Uterus (tissue), 2 donors: ENCODE measurements around the gene TP53RK.

Experiments used
- POLR2A ChIP-seq, 2 donors: fragments of 450-650 bp; IDR thresholded peaks; one replicate each; pipeline ENCODE4 v1.6.1; 2016; ENCODE audit warnings: antibody characterized with exemption in 2 of 2, mild to moderate bottlenecking in 1 of 2, moderate library complexity in 1 of 2
- TF ChIP-seq, protein P1 (sequence below), 4 experiments: fragments of 200-600 bp in 2 of 4; fragments of 450-650 bp in 2 of 4; sonication (generic) in 2 of 4; IDR thresholded peaks; one replicate each; pipeline ENCODE4 v1.5.1; 2016 to 2019; ENCODE audit warnings: antibody characterized with exemption in 4 of 4, mild to moderate bottlenecking in 2 of 4, moderate library complexity in 1 of 4

DNA sequence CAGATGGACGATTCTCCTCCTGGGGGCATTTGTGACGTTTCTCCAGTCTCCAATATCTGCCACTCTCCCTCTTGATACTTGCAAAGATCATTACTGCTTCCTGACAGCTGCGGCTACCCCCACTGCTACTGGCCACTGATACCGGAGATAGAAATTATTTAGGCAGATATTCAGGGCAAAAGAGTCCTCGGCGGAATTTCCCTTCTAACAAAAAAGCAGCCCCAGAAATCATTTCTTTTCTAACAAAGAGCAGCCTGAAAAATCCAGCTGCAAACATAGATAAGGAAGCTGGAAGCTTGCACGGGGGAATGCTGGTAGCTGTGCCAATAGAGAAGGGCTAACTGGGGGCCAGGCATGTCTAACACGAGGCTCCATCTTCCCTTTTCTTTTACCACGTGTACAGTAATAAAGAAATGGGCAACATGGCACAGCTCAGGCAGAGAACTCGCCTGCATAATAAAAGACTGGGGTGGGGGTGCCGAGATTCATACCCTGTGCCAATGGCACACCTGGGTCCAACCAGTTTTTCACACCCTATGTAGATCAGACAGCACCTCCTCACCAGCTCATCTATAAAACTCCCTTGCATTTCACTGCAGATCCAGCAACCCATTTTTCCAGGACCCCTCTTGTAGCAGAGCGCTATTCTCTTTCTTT is 6.1 kb downstream of the TP53RK start:
- TF ChIP-seq, protein P1, sequence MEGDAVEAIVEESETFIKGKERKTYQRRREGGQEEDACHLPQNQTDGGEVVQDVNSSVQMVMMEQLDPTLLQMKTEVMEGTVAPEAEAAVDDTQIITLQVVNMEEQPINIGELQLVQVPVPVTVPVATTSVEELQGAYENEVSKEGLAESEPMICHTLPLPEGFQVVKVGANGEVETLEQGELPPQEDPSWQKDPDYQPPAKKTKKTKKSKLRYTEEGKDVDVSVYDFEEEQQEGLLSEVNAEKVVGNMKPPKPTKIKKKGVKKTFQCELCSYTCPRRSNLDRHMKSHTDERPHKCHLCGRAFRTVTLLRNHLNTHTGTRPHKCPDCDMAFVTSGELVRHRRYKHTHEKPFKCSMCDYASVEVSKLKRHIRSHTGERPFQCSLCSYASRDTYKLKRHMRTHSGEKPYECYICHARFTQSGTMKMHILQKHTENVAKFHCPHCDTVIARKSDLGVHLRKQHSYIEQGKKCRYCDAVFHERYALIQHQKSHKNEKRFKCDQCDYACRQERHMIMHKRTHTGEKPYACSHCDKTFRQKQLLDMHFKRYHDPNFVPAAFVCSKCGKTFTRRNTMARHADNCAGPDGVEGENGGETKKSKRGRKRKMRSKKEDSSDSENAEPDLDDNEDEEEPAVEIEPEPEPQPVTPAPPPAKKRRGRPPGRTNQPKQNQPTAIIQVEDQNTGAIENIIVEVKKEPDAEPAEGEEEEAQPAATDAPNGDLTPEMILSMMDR (IDR thresholded peaks at IDR 0.05), result no peak
- no peak for TF ChIP-seq POLR2A (IDR thresholded peaks at IDR 0.05)
